ENCODE results near the gene PELI2.

Gene PELI2

GRCh38 chr14:56199982-56200577 is 81.9 kb downstream of the PELI2 start:
- no peak for TF ChIP-seq CTCF (IDR thresholded peaks at IDR 0.05; ENCODE audit: control insufficient read depth, extremely low read depth, insufficient read depth)
- DNase-seq (ENCODE audit: low read depth) = no peak
- no peak overlapping the region for H3K4me3 ChIP-seq (ENCODE audit: low read depth, low read length)

- H3K4me3 ChIP-seq (ENCODE audit: low read depth, low read length) = no peak overlapping the region
- no peak for DNase-seq (ENCODE audit: low read depth)
- TF ChIP-seq CTCF (IDR thresholded peaks at IDR 0.05; ENCODE audit: control insufficient read depth, extremely low read depth, insufficient read depth) = no peak
Measured at GRCh38 chr14:56202256-56202655, 84.0 kb downstream of the PELI2 start.

GRCh38 chr14:56205881-56206280 is 87.7 kb downstream of the PELI2 start:
- TF ChIP-seq CTCF (IDR thresholded peaks at IDR 0.05; ENCODE audit: control insufficient read depth, extremely low read depth, insufficient read depth) = no peak
- no peak overlapping the region for H3K4me3 ChIP-seq (ENCODE audit: low read depth, low read length)
- no peak for DNase-seq (ENCODE audit: low read depth)

GRCh38 chr14:56206596-56206995 is 88.4 kb downstream of the PELI2 start:
- TF ChIP-seq CTCF (IDR thresholded peaks at IDR 0.05; ENCODE audit: control insufficient read depth, extremely low read depth, insufficient read depth) = no peak
- no peak for DNase-seq (ENCODE audit: low read depth)
- H3K4me3 ChIP-seq (ENCODE audit: low read depth, low read length) = no peak overlapping the region

- DNase-seq (ENCODE audit: low read depth) = no peak
- no peak overlapping the region for H3K4me3 ChIP-seq (ENCODE audit: low read depth, low read length)
- TF ChIP-seq CTCF (IDR thresholded peaks at IDR 0.05; ENCODE audit: control insufficient read depth, extremely low read depth, insufficient read depth) = no peak
Measured at GRCh38 chr14:56207626-56208292, 89.5 kb downstream of the PELI2 start.

GRCh38 chr14:56208520-56208919 is 90.3 kb downstream of the PELI2 start:
- no peak for TF ChIP-seq CTCF (IDR thresholded peaks at IDR 0.05; ENCODE audit: control insufficient read depth, extremely low read depth, insufficient read depth)
- no peak for DNase-seq (ENCODE audit: low read depth)
- no peak overlapping the region for H3K4me3 ChIP-seq (ENCODE audit: low read depth, low read length)

- H3K4me3 ChIP-seq (ENCODE audit: low read depth, low read length) = no peak overlapping the region
- DNase-seq (ENCODE audit: low read depth) = no peak
- TF ChIP-seq CTCF (IDR thresholded peaks at IDR 0.05; ENCODE audit: control insufficient read depth, extremely low read depth, insufficient read depth) = no peak
Measured at GRCh38 chr14:56210571-56210970, 92.4 kb downstream of the PELI2 start.
